ENCODE measurements around the gene INPP4A.

The INPP4A gene

DNA sequence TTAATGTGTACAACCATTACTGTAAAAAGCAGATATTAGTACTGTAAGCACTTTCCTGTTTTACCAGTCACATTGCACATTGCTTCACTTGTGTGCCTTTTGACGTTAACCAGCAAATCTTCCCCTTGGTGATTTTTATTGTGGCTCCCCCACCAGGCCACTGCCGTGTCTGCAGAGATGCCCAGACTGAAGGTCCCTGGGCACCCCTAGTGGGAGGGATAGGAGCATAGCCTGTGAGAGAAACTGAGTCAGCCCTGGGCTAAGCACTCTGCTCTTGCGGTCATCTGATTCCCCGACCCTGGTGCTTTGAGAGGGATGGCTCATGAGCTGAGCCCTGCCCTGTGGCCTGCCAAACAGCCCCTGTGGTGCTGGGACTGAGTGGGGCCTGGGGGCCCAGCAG lies 73.4 kb downstream of the INPP4A start:
- TF ChIP-seq, protein P1, sequence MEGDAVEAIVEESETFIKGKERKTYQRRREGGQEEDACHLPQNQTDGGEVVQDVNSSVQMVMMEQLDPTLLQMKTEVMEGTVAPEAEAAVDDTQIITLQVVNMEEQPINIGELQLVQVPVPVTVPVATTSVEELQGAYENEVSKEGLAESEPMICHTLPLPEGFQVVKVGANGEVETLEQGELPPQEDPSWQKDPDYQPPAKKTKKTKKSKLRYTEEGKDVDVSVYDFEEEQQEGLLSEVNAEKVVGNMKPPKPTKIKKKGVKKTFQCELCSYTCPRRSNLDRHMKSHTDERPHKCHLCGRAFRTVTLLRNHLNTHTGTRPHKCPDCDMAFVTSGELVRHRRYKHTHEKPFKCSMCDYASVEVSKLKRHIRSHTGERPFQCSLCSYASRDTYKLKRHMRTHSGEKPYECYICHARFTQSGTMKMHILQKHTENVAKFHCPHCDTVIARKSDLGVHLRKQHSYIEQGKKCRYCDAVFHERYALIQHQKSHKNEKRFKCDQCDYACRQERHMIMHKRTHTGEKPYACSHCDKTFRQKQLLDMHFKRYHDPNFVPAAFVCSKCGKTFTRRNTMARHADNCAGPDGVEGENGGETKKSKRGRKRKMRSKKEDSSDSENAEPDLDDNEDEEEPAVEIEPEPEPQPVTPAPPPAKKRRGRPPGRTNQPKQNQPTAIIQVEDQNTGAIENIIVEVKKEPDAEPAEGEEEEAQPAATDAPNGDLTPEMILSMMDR (IDR thresholded peaks at IDR 0.05; ENCODE audit: unreplicated experiment in 3 of 3): peak in 1 of 3 experiments; percentile 7

DNA sequence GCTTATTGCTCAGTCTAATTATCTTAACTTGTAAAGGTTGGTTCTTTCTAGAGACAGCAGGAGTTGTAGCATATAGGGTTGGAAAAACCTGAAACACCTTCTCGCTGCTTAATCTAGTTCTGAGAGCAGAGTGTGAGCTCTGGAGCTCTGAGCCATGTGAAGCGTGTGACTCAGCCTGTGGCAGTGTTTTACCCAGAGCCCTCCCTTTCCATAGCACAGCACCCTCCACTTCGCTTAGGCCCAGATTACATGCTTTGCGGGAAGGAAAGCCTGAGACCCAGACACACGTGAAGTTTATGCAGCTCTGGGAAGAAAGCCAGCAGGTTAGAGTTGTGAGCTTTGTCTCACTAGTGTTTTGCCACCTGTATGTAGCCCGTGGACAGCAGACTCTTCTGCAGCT lies 74.5 kb downstream of the INPP4A start:
- Mint-ChIP-seq H3K27ac (peak overlapping the region in 1 of 3 experiments; percentile 51), H3K27me3 (ENCODE audit: low read depth) (peaks cover 1% of the 10 kb centered on the region), H3K4me1 (peaks cover 30% of the 10 kb centered on the region), H3K36me3 (ENCODE audit: low read depth) (peaks cover 13% of the 10 kb centered on the region), H3K9me3 (no peaks in the 10 kb centered on the region), H3K4me3 (no peak overlapping the region)
- TF ChIP-seq, protein P1 (IDR thresholded peaks at IDR 0.05; ENCODE audit: unreplicated experiment in 3 of 3): no peak

More for the DNA sequence above, 73.4 kb downstream of the INPP4A start:
- Mint-ChIP-seq H3K4me3 (no peak overlapping the region), H3K27me3 (ENCODE audit: low read depth) (peaks cover 3% of the 10 kb centered on the region), H3K4me1 (peaks cover 33% of the 10 kb centered on the region), H3K36me3 (ENCODE audit: low read depth) (peaks cover 9% of the 10 kb centered on the region), H3K9me3 (no peaks in the 10 kb centered on the region), H3K27ac (no peak overlapping the region)

DNA sequence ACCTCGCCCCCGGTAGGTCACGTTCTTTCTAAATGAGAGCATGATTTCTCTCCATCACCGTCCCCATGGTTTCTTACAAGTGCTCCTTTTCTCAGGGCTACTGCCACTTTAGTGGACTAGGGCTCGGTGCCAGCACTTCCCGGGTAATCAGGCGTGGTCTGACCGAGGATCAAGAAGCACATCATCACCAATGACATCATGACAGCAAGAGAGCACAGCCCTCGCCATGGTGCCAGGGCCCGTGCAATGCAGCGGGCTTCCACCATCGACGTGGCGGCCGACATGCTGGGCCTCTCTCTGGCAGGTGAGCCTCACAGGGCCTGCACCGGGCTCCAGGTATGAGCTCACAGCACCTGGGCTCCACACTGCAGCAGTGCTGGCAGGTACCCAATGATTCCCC lies 75.2 kb downstream of the INPP4A start:
- TF ChIP-seq, protein P1 (IDR thresholded peaks at IDR 0.05; ENCODE audit: unreplicated experiment in 3 of 3): no peak
- Mint-ChIP-seq H3K27me3 (ENCODE audit: low read depth) (no peaks in the 10 kb centered on the region), H3K27ac (no peak overlapping the region), H3K4me3 (no peak overlapping the region), H3K9me3 (no peaks in the 10 kb centered on the region), H3K4me1 (peaks cover 27% of the 10 kb centered on the region), H3K36me3 (ENCODE audit: low read depth) (peaks cover 18% of the 10 kb centered on the region)

DNA sequence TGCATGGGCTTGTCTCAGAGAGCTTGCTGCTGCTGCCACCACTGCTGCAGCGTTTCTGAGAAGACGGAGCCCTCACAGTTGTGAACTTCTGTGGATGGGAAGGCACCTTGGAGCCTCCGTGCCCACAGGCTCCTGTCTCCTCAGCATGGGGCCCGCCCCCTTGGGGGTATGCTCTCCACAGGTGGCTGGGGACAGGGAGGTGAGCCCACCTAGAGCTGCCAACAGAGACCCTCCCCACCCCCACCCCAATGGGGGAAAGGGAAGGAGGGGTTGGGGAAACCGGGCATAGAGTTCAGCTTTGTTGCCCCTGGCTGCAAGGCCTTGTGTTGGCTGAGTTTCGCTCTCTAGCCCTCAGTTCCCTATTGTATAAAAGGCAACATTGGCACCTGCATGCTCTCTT lies 76.1 kb downstream of the INPP4A start:
- Mint-ChIP-seq H3K27ac (no peak overlapping the region), H3K27me3 (ENCODE audit: low read depth) (no peaks in the 10 kb centered on the region), H3K9me3 (peaks cover 2% of the 10 kb centered on the region), H3K4me1 (peaks cover 18% of the 10 kb centered on the region), H3K36me3 (ENCODE audit: low read depth) (peaks cover 26% of the 10 kb centered on the region), H3K4me3 (no peak overlapping the region)
- TF ChIP-seq, protein P1 (IDR thresholded peaks at IDR 0.05; ENCODE audit: unreplicated experiment in 3 of 3): no peak

DNA sequence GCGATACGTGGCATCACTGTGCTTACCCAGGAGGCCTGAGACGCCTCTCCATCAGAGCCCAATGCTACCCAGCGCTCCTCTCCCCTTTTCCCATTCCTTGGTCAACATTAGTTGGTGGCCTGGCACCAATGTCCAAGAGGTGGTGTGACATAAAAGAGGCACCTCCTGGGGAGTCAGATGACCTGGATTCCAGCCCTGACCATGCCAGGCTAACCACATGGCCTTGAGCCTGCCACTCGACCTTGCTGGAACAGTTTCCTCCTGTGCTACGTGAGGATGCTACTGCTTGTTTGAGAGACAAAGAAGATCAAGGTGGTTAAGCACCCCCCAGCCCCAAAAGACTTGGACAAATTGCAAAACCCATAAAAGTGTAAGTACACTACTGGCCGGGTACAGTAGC lies 76.6 kb downstream of the INPP4A start:
- H3K4me3 Mint-ChIP-seq: no peak overlapping the region
- no peaks in the 10 kb centered on the region for H3K27me3 Mint-ChIP-seq (ENCODE audit: low read depth)
- peaks cover 13% of the 10 kb centered on the region for H3K4me1 Mint-ChIP-seq
- H3K27ac Mint-ChIP-seq: no peak overlapping the region
- TF ChIP-seq, protein P1 (IDR thresholded peaks at IDR 0.05; ENCODE audit: unreplicated experiment in 3 of 3): no peak
- peaks cover 31% of the 10 kb centered on the region for H3K36me3 Mint-ChIP-seq (ENCODE audit: low read depth)
- peaks cover 2% of the 10 kb centered on the region for H3K9me3 Mint-ChIP-seq

DNA sequence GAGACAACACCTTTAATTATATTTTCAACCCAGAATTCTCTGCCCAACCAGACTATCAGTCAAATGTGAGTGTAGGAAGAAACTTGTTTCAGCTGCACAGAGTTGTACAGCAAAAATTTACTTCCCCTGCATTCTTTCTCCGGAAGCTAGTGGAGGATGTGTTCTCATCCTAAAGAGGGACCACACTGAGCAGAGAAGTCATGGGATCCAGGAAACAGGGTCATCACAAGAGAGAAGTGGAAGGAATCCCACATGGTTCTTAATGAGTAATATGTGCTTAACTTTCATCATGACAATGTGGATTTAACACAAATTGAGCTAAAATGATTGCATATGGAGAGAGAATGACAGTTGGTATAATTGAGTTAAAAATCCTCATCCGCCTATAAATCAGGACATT lies 78.2 kb downstream of the INPP4A start:
- Mint-ChIP-seq H3K9me3 (peaks cover 8% of the 10 kb centered on the region), H3K4me1 (no peaks in the 10 kb centered on the region)

More for the DNA sequence above, 78.2 kb downstream of the INPP4A start:
- TF ChIP-seq, protein P1 (IDR thresholded peaks at IDR 0.05; ENCODE audit: unreplicated experiment in 3 of 3): no peak
- Mint-ChIP-seq H3K4me3 (no peak overlapping the region), H3K27me3 (ENCODE audit: low read depth) (no peaks in the 10 kb centered on the region), H3K27ac (no peak overlapping the region), H3K36me3 (ENCODE audit: low read depth) (peaks cover 42% of the 10 kb centered on the region)

Measured in nephron (organoid).